Progenitor cell of endocrine pancreas (in vitro differentiated cells): ENCODE data around the gene CCL5. TPM values are rescaled to one million over a fixed set of nuclear protein-coding genes. Genes with fewer than 3 reads are reported as not detected.

Experiments used
- DNase-seq: peaks from one replicate; pipeline ENCODE4 v3.0.0; 2021; ENCODE audit warnings: low spot score; ENCODE audit not compliant: unreplicated experiment
- H3K27ac Mint-ChIP-seq: 2 replicates; pipeline ENCODE4 v1.8.0; 2021; ENCODE audit warnings: mild to moderate bottlenecking, moderate library complexity, mixed read lengths
- H3K27me3 Mint-ChIP-seq: 2 replicates; pipeline ENCODE4 v1.8.0; 2021; ENCODE audit warnings: mixed read lengths
- H3K36me3 Mint-ChIP-seq: 2 replicates; pipeline ENCODE4 v1.8.0; 2022; ENCODE audit warnings: mixed read lengths; ENCODE audit not compliant: insufficient read depth
- H3K4me1 Mint-ChIP-seq: 2 replicates; pipeline ENCODE4 v1.8.0; 2021; ENCODE audit warnings: low read depth, mixed read lengths
- H3K4me3 Mint-ChIP-seq: 2 replicates; pipeline ENCODE4 v1.8.0; 2021; ENCODE audit warnings: low read depth, mild to moderate bottlenecking, moderate library complexity, mixed read lengths
- H3K9me3 Mint-ChIP-seq: 2 replicates; pipeline ENCODE4 v1.8.0; 2021; ENCODE audit warnings: low read depth, mixed read lengths
- total RNA-seq: library from RNA; stranded (reverse); gene quantifications from 2 replicates; pipeline ENCODE4 v1.2.1, GENCODE V29; 2021
- TF ChIP-seq, protein P1 (sequence below): fragments of 200-600 bp; sonication (generic); IDR thresholded peaks from one replicate; pipeline ENCODE4 v1.5.0; 2021; ENCODE audit warnings: antibody characterized with exemption, mild to moderate bottlenecking; ENCODE audit not compliant: unreplicated experiment

Gene CCL5
- total RNA-seq, 1 donor from 2014 or later: not detected

DNA sequence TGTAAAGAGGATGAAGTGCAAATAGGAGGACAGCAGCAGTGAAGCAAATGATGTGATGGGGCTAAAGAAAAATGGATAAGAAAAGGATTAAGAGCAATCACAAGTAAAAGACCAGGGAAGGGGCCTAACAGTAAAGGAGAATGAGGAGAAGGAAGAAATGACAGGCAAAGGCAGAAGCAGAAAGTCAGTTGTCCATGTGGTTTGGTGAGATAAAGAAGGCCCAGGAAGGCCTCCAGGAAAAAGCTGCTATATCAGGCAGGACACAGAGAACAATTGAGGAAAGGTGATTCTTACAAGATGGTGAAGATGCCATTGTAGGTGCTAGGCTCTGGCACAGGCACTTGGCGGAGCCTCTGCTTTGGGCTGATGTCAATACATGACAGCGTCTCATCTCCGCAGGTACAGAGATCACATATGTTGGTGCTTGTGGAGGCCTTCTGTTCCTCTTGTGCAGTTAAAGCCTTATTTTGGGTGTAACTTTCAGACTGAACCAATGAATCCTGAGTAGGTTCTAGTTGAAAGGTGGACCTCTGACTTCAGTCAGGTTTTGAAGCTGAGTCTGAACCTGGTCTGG, 32.3 kb upstream of the CCL5 start:
- peaks cover 8% of the 10 kb centered on the region for H3K9me3 Mint-ChIP-seq
- peaks cover 3% of the 10 kb centered on the region for H3K27me3 Mint-ChIP-seq
- no peaks in the 10 kb centered on the region for H3K36me3 Mint-ChIP-seq
- TF ChIP-seq, protein P1, sequence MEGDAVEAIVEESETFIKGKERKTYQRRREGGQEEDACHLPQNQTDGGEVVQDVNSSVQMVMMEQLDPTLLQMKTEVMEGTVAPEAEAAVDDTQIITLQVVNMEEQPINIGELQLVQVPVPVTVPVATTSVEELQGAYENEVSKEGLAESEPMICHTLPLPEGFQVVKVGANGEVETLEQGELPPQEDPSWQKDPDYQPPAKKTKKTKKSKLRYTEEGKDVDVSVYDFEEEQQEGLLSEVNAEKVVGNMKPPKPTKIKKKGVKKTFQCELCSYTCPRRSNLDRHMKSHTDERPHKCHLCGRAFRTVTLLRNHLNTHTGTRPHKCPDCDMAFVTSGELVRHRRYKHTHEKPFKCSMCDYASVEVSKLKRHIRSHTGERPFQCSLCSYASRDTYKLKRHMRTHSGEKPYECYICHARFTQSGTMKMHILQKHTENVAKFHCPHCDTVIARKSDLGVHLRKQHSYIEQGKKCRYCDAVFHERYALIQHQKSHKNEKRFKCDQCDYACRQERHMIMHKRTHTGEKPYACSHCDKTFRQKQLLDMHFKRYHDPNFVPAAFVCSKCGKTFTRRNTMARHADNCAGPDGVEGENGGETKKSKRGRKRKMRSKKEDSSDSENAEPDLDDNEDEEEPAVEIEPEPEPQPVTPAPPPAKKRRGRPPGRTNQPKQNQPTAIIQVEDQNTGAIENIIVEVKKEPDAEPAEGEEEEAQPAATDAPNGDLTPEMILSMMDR: no peak
- DNase-seq: no peak
- H3K4me1 Mint-ChIP-seq: no peaks in the 10 kb centered on the region
- no peak overlapping the region for H3K27ac Mint-ChIP-seq
- H3K4me3 Mint-ChIP-seq: no peak overlapping the region

DNA sequence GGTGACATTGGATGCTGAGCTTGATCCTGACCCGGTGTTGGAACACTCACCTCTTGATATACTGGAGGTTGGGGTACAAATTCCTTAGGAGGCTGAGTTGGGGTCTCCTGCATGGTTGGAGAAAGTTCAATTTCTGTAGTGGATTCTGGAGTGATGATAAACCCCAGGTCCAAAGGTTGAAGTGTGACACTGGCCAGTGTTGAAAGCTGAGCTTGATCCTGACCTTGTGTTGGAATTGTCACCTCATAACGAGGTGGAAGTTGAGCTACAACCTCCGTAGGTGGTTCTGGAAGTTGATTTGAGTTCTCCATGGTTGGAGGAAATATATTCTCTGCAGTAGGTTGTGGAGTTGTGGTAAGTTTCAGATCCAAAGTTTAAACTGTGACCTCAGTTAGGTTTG, 29.2 kb upstream of the CCL5 start:
- peaks cover 3% of the 10 kb centered on the region for H3K9me3 Mint-ChIP-seq
- peaks cover 3% of the 10 kb centered on the region for H3K27me3 Mint-ChIP-seq
- TF ChIP-seq, protein P1: no peak
- H3K27ac Mint-ChIP-seq: no peak overlapping the region
- no peaks in the 10 kb centered on the region for H3K36me3 Mint-ChIP-seq
- no peak for DNase-seq
- H3K4me3 Mint-ChIP-seq: no peak overlapping the region
- no peaks in the 10 kb centered on the region for H3K4me1 Mint-ChIP-seq

DNA sequence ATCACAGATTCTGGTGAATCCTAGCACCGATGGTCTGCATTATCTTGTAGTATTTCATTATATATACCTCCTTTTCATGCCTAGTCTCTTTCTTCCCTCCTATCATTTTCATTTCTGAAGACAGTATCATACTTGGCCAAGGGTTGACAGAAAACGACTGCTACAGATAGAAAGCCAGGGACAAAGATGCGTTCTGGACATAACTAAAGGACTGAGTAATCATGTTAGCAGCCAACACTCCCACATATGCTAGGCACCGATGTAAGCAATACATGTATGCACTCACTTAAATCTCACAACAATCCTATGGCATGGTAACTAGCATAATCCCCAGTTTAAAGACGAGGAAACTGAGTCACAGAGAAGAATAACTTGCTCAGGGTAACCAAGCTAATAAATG, 27.5 kb upstream of the CCL5 start:
- Mint-ChIP-seq H3K4me1 (no peaks in the 10 kb centered on the region), H3K4me3 (no peak overlapping the region), H3K27me3 (peaks cover 3% of the 10 kb centered on the region), H3K36me3 (no peaks in the 10 kb centered on the region), H3K9me3 (peaks cover 3% of the 10 kb centered on the region), H3K27ac (no peak overlapping the region)
- no peak for DNase-seq
- TF ChIP-seq, protein P1: no peak

DNA sequence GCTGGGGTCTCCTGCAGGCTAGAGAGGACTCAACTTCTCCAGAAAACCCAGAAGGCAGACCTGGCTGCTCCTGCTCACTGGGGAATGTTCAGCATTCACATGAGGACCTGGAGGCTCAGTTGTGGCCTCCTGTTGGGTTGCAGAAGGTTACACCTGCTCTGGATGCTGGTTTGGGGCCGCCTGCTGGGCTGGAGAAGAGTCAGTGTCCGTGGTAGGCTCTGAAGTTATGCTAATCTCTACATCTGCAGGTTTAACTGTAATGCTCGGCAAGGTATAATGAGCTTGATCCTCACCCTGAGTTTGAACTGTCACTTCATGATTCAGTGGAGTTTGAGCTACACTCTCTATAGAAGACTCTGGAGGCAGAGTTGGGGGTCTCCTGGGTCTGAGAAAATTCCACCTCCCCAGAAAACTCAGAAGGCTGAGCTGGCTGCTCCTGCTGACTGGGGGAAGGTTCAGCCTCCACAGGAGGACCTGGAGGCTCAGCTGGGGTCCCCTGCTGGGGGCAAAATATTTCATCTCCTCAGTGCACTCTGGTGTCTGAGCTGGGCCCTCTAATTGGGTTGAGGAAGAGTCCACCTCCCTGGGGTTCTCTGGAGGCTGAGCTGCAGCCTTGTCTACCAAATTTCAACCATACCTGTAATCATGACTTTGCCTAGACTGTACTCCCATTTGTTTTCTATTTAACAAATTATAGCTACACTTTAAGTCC, 26.9 kb upstream of the CCL5 start:
- Mint-ChIP-seq H3K27me3 (peaks cover 3% of the 10 kb centered on the region), H3K36me3 (no peaks in the 10 kb centered on the region), H3K4me3 (no peak overlapping the region), H3K9me3 (peaks cover under 1% of the 10 kb centered on the region), H3K4me1 (no peaks in the 10 kb centered on the region), H3K27ac (no peak overlapping the region)
- DNase-seq: no peak
- TF ChIP-seq, protein P1: no peak

DNA sequence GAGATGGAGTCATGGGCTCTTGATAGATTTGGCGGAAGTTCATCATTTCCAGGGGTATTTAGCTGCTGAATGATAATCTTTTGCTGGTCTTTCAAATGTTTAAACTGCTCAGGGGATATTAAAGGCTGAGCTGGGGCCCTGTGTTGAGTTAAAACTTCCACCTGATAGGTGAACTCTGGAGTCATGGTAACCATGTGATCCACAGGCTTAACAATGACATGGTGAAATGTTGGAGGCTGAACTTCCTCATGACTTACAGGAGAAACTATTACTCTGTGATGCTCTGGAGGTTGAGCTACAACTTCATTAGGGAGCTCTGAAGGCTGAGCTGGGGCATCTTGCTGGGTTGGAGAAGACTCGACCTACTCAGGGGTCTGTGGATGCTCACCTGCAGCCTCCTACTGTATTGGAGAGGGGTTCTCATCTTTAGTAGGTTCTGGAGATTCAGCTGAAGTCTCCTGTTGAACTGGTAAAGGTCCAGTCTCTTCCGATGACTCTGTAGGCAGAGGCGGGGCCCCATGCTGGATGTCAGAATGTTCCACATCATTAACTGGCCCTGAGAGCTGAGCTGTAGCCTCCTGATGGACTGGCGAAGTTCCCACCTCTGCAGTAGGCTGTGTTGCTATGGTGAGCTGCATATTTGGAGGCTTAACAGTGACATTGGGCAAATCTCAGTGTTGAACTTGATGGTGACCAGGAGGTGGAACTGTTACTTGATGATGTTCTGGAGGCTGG, 26.2 kb upstream of the CCL5 start:
- Mint-ChIP-seq H3K27ac (no peak overlapping the region), H3K27me3 (peaks cover 3% of the 10 kb centered on the region), H3K36me3 (no peaks in the 10 kb centered on the region), H3K9me3 (no peaks in the 10 kb centered on the region), H3K4me3 (no peak overlapping the region), H3K4me1 (no peaks in the 10 kb centered on the region)
- no peak for DNase-seq
- TF ChIP-seq, protein P1: no peak
